Measurements from ENCODE around the gene OR5K4.

Gene OR5K4

GRCh38 chr3:98361289-98361688, 7.6 kb downstream of the OR5K4 start:
- Histone ChIP-seq H4K20me1 (ENCODE audit: control insufficient read depth, insufficient read depth, low read depth, low read length) (no peaks in the 10 kb centered on the region), H3K36me3 (ENCODE audit: control insufficient read depth, low read length) (no peaks in the 10 kb centered on the region), H3K4me2 (ENCODE audit: low read length) (no peak overlapping the region), H3K27me3 (ENCODE audit: control insufficient read depth, low read length) (no peaks in the 10 kb centered on the region), H3K27ac (ENCODE audit: low read depth, low read length) (no peak overlapping the region), H3K4me3 (ENCODE audit: low read length) (no peak overlapping the region), H3K4me1 (ENCODE audit: control insufficient read depth, low read length) (no peaks in the 10 kb centered on the region), H3F3A (ENCODE audit: control insufficient read depth, insufficient read depth) (no peaks in the 10 kb centered on the region), H3K79me2 (ENCODE audit: control insufficient read depth, low read length) (no peaks in the 10 kb centered on the region), H3K9me3 (ENCODE audit: control insufficient read depth, insufficient read depth, low read length) (no peaks in the 10 kb centered on the region), H3K9me2 (replicated peaks; ENCODE audit: control insufficient read depth, low read length) (no peaks in the 10 kb centered on the region)
- TF ChIP-seq EZH2phosphoT487 (IDR thresholded peaks at IDR 0.05; ENCODE audit: borderline replicate concordance, low read length) (no peak), CTCF (IDR thresholded peaks at IDR 0.05; ENCODE audit: low read depth, low read length, poor library complexity, severe bottlenecking) (no peak)

- H3K4me3 ChIP-seq (ENCODE audit: low read length), result no peak overlapping the region
- H4K20me1 ChIP-seq (ENCODE audit: control insufficient read depth, insufficient read depth, low read depth, low read length), result no peaks in the 10 kb centered on the region
- TF ChIP-seq EZH2phosphoT487 (IDR thresholded peaks at IDR 0.05; ENCODE audit: borderline replicate concordance, low read length) (no peak), CTCF (IDR thresholded peaks at IDR 0.05; ENCODE audit: low read depth, low read length, poor library complexity, severe bottlenecking) (no peak)
- peaks cover 8% of the 10 kb centered on the region for H3K4me1 ChIP-seq (ENCODE audit: control insufficient read depth, low read length)
- no peak overlapping the region for H3K4me2 ChIP-seq (ENCODE audit: low read length)
- no peaks in the 10 kb centered on the region for H3K9me3 ChIP-seq (ENCODE audit: control insufficient read depth, insufficient read depth, low read length)
- no peaks in the 10 kb centered on the region for H3K9me2 ChIP-seq (replicated peaks; ENCODE audit: control insufficient read depth, low read length)
- H3K79me2 ChIP-seq (ENCODE audit: control insufficient read depth, low read length), result no peaks in the 10 kb centered on the region
- no peaks in the 10 kb centered on the region for H3K27me3 ChIP-seq (ENCODE audit: control insufficient read depth, low read length)
- no peaks in the 10 kb centered on the region for H3K36me3 ChIP-seq (ENCODE audit: control insufficient read depth, low read length)
- H3F3A ChIP-seq (ENCODE audit: control insufficient read depth, insufficient read depth), result no peaks in the 10 kb centered on the region
- no peak overlapping the region for H3K27ac ChIP-seq (ENCODE audit: low read depth, low read length)
Observed at GRCh38 chr3:98367464-98368246, 14.0 kb downstream of the OR5K4 start.

GRCh38 chr3:98371186-98371585, 17.5 kb downstream of the OR5K4 start:
- Histone ChIP-seq H3K27ac (ENCODE audit: low read depth, low read length) (no peak overlapping the region), H4K20me1 (ENCODE audit: control insufficient read depth, insufficient read depth, low read depth, low read length) (no peaks in the 10 kb centered on the region), H3K4me2 (ENCODE audit: low read length) (no peak overlapping the region), H3K36me3 (ENCODE audit: control insufficient read depth, low read length) (no peaks in the 10 kb centered on the region), H3F3A (ENCODE audit: control insufficient read depth, insufficient read depth) (no peaks in the 10 kb centered on the region), H3K4me1 (ENCODE audit: control insufficient read depth, low read length) (peaks cover 8% of the 10 kb centered on the region), H3K9me2 (replicated peaks; ENCODE audit: control insufficient read depth, low read length) (no peaks in the 10 kb centered on the region), H3K27me3 (ENCODE audit: control insufficient read depth, low read length) (no peaks in the 10 kb centered on the region), H3K79me2 (ENCODE audit: control insufficient read depth, low read length) (no peaks in the 10 kb centered on the region), H3K4me3 (ENCODE audit: low read length) (no peak overlapping the region), H3K9me3 (ENCODE audit: control insufficient read depth, insufficient read depth, low read length) (no peaks in the 10 kb centered on the region)
- no peak for TF ChIP-seq EZH2phosphoT487 (IDR thresholded peaks at IDR 0.05; ENCODE audit: borderline replicate concordance, low read length)
- TF ChIP-seq CTCF (IDR thresholded peaks at IDR 0.05; ENCODE audit: low read depth, low read length, poor library complexity, severe bottlenecking), result no peak
